ENCODE measurements around the gene SMIM38.
A peak's percentile ranks its signal among the peaks of the same experiment; 100 is the strongest.
"Not testable (repeated sequence)": the region's sequence is repeated elsewhere in the genome, so short reads cannot be mapped to it uniquely, and the experiment has no call there.

Gene SMIM38

GRCh38 chr11:69122326-69122629 is 33.5 kb upstream of the SMIM38 start:
- DNase-seq (ENCODE audit: low spot score): no peak

GRCh38 chr11:69122630-69123431 is 32.9 kb upstream of the SMIM38 start:
- DNase-seq (ENCODE audit: low spot score): peak; percentile 43

DNA sequence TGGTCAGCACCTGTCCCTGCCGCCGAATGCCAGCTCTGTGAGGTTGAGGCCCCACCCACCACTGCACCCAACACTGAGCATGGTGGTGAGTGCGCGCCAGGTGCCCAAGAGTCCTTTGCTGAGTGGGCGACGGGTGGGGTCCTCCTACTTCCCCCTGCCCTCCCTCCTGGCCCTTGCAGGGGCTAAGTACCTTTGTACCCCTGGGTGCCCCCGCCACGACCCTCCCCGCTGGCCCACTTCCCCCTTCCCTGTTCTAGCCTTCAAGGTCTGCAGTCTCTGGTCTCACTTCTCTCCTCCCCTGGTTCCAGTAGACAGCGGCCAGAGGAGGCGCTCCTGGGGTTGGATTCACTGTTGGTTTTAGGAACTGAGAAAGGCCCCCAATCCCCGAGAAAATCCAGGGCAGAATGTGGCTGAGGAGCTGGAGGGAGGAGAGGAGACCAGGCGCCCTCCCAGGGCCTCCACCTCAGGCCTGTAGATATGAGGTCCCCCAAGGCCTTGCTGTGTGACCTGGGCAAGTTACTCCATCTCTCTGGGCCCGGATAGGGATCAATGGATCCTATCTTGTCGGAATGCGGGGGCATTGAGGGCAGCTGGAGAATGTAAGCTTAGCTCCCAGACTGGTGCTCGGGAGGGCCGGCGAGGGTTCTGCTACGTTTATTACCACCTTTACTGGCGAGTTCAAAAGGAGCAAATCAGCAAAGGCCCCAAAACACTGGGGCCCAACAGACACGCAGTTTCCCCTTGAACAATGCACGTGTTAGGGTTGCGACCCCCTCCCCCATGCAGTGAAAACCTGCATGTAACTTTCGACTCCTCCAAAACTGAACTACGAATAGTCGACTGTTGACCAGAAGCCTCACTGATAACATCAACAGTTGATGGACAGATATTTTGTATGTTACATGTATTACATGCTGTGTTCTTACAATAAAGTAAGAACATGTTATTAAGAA is 31.9 kb upstream of the SMIM38 start:
- no peak for DNase-seq (ENCODE audit: low spot score)

DNA sequence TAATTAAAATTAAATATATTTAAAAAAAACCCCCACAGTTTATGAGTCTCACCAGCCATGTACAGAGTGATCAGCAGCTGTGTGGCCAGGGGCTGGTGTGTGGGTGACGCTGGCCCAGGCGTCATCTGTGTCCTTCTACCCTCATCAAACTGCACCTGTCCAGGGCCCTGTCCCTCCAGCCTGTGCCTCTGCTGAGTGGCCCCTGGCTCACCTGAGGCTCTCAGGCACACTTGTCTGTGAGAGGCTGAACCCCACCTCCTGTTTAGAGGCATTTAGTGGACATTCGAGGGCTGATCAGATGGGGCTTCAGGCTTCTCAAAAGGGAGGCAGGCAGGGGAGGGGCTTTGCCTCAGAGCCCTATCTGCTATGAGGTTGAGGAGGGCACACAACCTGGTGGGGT is 29.9 kb upstream of the SMIM38 start:
- no peak for DNase-seq (ENCODE audit: low spot score)

DNA sequence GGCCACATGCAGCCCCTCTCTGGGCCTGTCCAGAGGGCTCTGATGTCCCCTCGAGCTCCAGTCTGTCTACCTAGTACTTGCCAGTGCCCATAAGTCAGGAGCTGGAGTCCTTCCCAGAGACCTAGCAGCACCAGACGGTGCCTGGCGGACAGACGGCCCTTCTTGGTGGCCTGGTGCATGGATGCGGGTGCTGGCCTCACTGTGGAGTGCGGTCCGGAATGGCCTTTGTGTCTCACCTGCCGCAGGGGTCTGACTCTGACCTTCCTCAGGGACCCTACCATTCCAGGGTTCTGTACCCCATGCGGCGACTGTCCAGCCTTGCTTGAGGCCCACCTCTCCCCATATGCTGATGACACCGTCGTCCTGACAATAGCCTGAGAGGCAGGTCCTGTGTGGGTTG is 29.4 kb upstream of the SMIM38 start:
- no peak for DNase-seq (ENCODE audit: low spot score)

GRCh38 chr11:69127081-69127850 is 28.5 kb upstream of the SMIM38 start:
- DNase-seq (ENCODE audit: low spot score): no peak

DNA sequence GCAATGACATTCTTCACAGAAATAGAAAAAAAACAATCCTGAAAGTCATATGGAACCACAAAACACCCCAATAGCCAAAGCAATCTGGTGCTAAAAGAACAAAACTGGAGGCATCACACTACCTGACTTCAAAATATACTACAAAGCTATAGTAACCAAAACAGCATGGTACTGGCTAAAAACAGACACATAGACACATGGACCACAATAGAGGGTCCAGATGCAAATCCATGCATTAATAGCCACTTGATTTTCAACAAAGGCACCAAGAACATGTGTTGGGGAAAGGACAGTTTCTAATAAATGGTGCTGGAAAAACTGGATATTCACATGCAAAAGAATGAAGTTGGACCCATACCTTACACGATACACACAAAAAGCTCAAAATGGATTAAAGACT is 27.9 kb upstream of the SMIM38 start:
- no peak for DNase-seq (ENCODE audit: low spot score)

- DNase-seq (ENCODE audit: low spot score): no peak
These were observed 26.7 kb upstream of the SMIM38 start for GRCh38 chr11:69129053-69129452.

- DNase-seq (ENCODE audit: low spot score): no peak
These were observed 26.1 kb upstream of the SMIM38 start for GRCh38 chr11:69129647-69130046.

DNA sequence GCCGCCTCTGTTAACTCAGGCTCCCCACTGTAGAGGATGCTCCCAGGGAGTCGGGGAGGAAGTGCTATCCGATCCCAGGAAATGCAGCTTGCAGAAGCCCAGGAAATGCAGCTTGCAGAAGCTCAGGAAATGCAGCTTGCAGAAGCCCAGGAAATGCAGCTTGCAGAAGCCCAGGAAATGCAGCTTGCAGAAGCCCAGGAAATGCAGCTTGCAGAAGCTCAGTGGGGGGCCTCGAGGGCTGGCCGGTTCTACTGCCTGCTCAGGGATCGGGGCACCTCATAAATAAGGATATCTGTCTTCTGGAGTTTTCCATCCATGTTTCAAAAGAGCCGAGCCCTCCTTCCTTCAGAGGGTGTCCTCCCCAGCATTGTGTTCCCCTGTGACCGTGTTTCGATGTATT is 25.1 kb upstream of the SMIM38 start:
- DNase-seq (ENCODE audit: low spot score): no peak

DNA sequence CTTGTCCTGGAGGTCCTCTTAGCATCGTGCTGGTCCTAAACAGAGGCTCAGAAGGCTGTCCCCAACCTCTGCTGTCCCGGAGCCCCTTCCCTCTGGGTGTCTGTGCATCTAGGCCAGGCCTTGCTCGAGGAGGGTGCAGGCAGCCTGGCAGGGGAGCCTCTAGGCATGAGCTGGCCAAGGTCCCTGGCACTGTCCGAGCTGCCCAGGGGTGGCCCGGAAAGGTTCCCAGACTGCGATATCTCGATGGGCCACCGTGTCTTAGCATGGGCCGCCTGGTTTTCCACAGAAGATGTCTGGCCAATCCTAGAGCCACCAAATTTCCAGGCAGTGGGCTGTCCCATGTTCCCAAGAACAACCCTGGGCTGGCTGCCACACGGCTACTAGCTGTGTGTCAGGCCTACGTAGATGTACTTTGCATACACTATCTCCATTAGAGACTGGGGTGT is 24.6 kb upstream of the SMIM38 start:
- DNase-seq (ENCODE audit: low spot score): no peak

DNA sequence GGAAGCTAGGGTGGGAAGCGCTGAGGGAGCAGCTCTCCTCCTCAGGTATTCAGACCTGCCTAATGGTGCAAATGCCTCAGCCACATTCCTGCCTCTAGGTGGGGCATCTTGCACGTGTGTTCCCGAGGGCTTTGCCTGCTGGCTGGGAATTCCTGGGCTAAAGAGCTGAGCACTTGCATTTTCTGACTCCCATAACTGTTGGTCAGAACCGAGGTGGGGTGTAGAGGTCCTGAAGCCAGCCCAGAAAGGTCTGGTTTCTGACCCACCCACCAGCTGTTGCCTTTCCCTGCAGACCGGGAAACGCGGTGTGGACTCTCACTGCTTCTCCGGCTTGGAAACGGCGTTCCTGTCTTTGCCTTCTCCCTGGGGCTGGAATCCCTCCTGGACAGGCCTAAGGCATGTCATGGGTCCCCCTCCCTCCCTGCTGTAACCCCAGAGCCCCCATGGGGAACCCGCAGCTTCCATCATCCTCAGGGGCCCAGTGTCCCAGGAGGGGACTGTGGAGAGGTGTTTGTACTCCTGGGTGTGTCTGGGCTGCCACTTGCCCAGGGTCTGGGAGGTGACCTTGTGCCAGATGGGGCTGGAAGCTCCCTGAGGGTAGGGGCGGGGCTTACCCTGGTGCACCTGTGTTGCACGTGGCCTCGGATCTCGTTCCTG is 24.0 kb upstream of the SMIM38 start:
- peak; percentile 61 for DNase-seq (ENCODE audit: low spot score)

DNA sequence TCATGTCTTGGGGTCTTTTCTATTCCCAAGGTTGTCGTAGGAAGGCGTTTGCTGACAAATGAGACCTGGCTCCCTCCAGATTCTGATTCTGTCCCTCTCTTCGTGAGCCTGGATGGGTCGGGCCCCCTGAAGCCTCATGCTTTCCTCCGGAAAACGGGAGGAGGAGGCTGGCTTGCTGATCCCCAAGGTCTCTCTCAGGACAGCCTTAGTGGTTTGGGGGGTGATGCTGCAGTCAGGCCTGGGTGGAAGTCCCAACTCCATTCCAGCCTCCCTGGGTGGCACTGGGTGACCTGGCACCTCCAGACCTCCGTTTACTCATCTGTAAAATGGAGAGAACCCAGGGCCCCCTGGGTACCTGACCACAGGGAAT is 23.4 kb upstream of the SMIM38 start:
- DNase-seq (ENCODE audit: low spot score): no peak

- DNase-seq (ENCODE audit: low spot score): no peak
These were observed 22.5 kb upstream of the SMIM38 start for GRCh38 chr11:69133251-69133650.

- DNase-seq (ENCODE audit: low spot score): not testable (repeated sequence)
These were observed 21.6 kb upstream of the SMIM38 start for GRCh38 chr11:69134182-69134581.

- no peak for DNase-seq (ENCODE audit: low spot score)
These were observed 20.8 kb upstream of the SMIM38 start for GRCh38 chr11:69134957-69135356.

DNA sequence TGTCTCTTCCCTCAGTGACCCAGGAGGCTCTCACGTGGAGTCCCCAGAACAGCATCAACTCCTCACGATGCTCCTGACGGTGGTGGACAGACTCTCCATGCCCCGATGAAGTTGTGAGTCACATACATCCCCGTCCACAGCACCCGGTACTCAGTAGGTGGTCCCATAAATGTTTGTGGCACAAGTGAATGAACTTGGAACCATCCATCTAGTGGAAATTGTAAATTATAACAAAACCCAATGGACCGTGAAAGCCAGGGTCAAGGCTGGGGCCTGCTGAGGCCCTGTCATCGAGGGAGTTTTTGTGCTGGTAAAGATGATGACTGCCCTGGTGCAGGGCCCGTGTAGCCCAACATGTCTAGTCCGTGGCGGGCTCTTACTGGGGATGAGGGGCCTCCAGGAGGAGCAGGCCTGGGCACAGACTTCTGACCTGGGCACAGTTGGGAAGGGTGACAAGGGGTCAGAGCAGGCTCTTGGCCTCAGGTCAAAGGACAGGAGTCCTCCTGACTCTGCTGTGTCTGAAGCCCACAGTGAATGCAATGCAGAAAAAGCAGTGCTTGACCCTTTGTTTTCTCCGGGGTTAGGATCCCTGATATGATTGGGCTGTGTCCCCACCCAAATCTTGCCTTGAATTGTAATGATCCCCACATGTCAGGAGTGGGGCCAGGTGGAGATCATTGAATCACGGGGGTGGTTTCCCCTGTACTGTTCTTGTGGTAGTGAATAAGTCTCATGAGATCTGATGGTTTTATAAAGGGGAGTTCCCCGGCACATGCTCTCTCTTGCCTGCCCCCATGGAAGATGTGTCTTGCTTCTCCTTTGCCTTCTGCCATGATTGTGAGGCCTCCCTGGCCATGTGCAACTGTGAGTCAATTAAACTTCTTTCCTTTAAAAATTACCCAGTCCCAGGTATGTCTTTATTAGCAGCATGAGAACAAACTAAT is 20.0 kb upstream of the SMIM38 start:
- DNase-seq (ENCODE audit: low spot score): no peak

DNA sequence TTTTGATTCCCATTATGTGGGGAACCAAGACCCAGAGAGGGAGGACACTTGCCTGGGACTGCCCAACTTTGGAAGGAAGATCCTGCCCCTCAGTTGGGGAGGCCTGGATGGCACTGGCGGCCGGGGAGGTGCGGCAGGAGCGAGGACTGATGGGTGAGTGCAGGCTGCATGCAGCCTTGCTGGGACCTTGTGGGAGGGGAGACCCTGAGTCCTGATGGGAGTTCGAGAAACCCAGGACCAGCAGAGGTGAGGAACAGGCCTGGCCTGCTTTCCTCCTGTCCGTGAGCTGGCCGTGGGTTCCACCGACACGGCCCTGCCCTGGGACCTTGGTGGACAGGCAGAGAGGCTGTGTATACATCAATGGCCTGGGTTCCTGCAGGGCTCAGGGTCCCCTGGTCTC is 19.3 kb upstream of the SMIM38 start:
- DNase-seq (ENCODE audit: low spot score): no peak

DNA sequence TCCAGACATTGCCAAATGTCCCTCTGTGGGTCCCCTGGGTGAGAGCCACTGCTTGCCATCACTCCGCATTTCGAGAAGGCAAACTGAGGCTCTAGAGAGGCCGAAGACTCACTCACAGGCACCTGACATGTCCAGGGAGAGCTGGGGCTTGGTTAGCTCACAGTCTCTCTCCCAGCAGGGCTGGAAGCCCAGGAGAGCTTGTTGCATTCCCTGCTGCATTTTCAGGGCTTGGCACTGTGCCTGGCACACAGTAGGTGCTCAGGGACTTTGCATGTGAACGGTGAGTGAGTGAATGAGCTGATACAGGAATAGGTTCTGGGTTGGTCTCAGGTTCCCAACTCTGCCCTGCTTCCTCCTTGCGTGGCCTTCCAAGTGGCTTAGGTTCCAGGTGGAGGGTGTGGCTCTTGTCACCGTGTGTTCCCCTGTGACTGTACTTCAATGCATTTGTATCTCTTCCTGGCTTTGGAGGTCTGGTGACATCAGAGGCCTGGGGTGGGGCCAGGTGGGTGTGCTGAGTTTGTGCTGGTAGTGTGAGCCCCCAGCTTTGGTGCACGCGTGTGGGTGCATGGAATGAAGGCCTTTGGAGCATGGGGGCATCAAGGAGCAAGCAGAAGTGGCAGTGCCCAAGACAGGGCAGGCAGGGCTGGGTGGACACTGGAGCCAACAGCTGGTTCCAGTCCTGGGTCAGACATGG is 18.4 kb upstream of the SMIM38 start:
- no peak for DNase-seq (ENCODE audit: low spot score)

DNA sequence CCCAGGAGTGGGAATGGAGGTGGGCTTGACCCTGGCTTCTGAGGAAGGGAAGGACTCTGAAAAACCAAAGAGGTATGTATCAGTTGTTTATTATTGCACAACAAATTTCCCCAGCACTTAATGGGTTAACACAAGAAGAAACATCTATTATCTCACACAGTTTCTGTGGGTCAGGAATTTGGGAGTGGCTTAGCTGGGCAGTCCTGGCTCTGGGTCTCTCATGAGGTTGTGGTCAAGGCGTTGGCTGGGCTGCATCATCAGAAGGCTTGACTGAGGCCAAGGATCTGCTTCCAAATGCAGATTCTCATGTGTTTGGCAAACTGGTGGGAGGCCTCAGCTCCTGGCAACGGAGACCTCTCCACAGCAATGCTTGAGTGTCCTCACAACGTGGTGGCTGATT is 17.5 kb upstream of the SMIM38 start:
- DNase-seq (ENCODE audit: low spot score): no peak
